T-cell (primary cell): Measurements from ENCODE around the gene KCNG2. TPM values are rescaled to one million over a fixed set of nuclear protein-coding genes. Genes with fewer than 3 reads are reported as not detected.
A peak's percentile ranks its signal among the peaks of the same experiment; 100 is the strongest.

Experiments
- ATAC-seq, 4 experiments: fragments of 200-7000 bp in 3 of 4; fragments of 150-1000 bp in 1 of 4; cut with Tn5 transposase; replicated peaks in 1 of 4; 1 replicate in 3 of 4; 2 replicates in 1 of 4; pipeline ENCODE4 v1.10.0; 2021; ENCODE audit warnings: moderate library complexity in 3 of 4, mild to moderate bottlenecking in 2 of 4, moderate number of reproducible peaks in 1 of 4
- CTCF ChIA-PET, 2 donors: fragments of 300-600 bp; sonication (Branson Sonifier 250); formaldehyde crosslinking; loops; one replicate each; lab custom pipeline; 2022; ENCODE audit warnings: antibody characterized with exemption in 2 of 2; lab: Charles Lee
- POLR2A ChIA-PET, 2 donors: fragments of 300-600 bp; sonication (Branson Sonifier 250); formaldehyde crosslinking; loops; one replicate each; lab custom pipeline; 2022; ENCODE audit warnings: antibody characterized with exemption in 2 of 2; lab: Charles Lee
- DNase-seq, 35 experiments: peaks; one replicate each; pipeline versions ENCODE4 v3.0.0 to v3.0.0-alpha.2; 2013 to 2023
- H3K27ac ChIP-seq: one replicate; pipeline ENCODE4 v1.5.1; 2013; ENCODE audit warnings: low read length
- H3K27me3 ChIP-seq, 2 experiments: replicated peaks in 1 of 2; 1 replicate in 1 of 2; 2 replicates in 1 of 2; pipeline versions ENCODE4 v1.6.1 to v1.7.0; 2013; ENCODE audit warnings: low read length in 1 of 2, mixed read lengths in 1 of 2; ENCODE audit not compliant: control insufficient read depth in 2 of 2, insufficient read depth in 2 of 2; ENCODE audit errors: extremely low read depth in 1 of 2
- H3K36me3 ChIP-seq, 2 donors: 1 replicate in 1 of 2; 2 replicates in 1 of 2; pipeline versions ENCODE4 v1.6.1 to v1.7.0; 2013; ENCODE audit warnings: low read length in 1 of 2; ENCODE audit not compliant: control insufficient read depth in 2 of 2, insufficient read depth in 1 of 2; ENCODE audit errors: extremely low read depth in 1 of 2
- H3K4me1 ChIP-seq, 2 experiments: 1 replicate in 1 of 2; 2 replicates in 1 of 2; pipeline versions ENCODE4 v1.6.1 to v1.7.0; 2013; ENCODE audit warnings: low read length in 2 of 2, mixed read lengths in 1 of 2; ENCODE audit not compliant: insufficient read depth in 2 of 2, control insufficient read depth in 1 of 2; ENCODE audit errors: extremely low read depth in 1 of 2
- H3K4me3 ChIP-seq, 2 donors: 1 replicate in 1 of 2; 2 replicates in 1 of 2; pipeline versions ENCODE4 v1.5.1 to v1.7.0; 2013; ENCODE audit warnings: mild to moderate bottlenecking in 2 of 2, low read length in 1 of 2, moderate library complexity in 1 of 2; ENCODE audit not compliant: control insufficient read depth in 1 of 2; ENCODE audit errors: extremely low read depth in 1 of 2
- H3K9me3 ChIP-seq: 2 replicates; pipeline ENCODE4 v1.7.0; 2013
- H3K27ac Mint-ChIP-seq, 2 donors: one replicate each; pipeline ENCODE4 v1.8.0; 2020 to 2021; ENCODE audit warnings: mild to moderate bottlenecking in 2 of 2, mixed read lengths in 2 of 2
- H3K27me3 Mint-ChIP-seq, 2 donors: one replicate each; pipeline ENCODE4 v1.8.0; 2021 to 2022; ENCODE audit warnings: mixed read lengths in 2 of 2
- H3K36me3 Mint-ChIP-seq: one replicate; pipeline ENCODE4 v1.8.0; 2021; ENCODE audit warnings: mixed read lengths
- H3K4me1 Mint-ChIP-seq, 3 donors: one replicate each; pipeline ENCODE4 v1.8.0; 2020 to 2022; ENCODE audit warnings: mixed read lengths in 3 of 3, mild to moderate bottlenecking in 1 of 3
- H3K4me3 Mint-ChIP-seq, 3 donors: one replicate each; pipeline ENCODE4 v1.8.0; 2020 to 2022; ENCODE audit warnings: mild to moderate bottlenecking in 3 of 3, mixed read lengths in 3 of 3, moderate library complexity in 3 of 3
- H3K9me3 Mint-ChIP-seq, 3 donors: one replicate each; pipeline ENCODE4 v1.8.0; 2020 to 2022; ENCODE audit warnings: mixed read lengths in 3 of 3
- WGBS: methylation state at CpG from one replicate; pipeline ENCODE4 v1.1.5; 2013; ENCODE audit warnings: missing lambda C conversion rate; ENCODE audit not compliant: insufficient coverage; 5-methylcytosine and 5-hydroxymethylcytosine counted together
- total RNA-seq, 35 experiments: library from RNA in 6 of 35; stranded (reverse) in 6 of 35; fragments of 120-200 nt in 1 of 35; gene quantifications; one replicate each; pipeline versions ENCODE4 v1.2.1 to v1.2.4 and lab custom pipeline; 2013 to 2026

Gene KCNG2
- total RNA-seq, 5 donors from 2014 or later (not counting 1 experiment from before 2014, with no cell fraction given), result not detected

GRCh38 chr18:79848579-79849327, 51.0 kb downstream of the KCNG2 start:
- Histone ChIP-seq H3K36me3 (no peaks in the 10 kb centered on the region), H3K9me3 (no peaks in the 10 kb centered on the region), H3K4me3 (no peak overlapping the region), H3K27ac (no peak overlapping the region), H3K27me3 (peaks cover 0 to 5% of the 10 kb centered on the region in 2 experiments), H3K4me1 (no peaks in the 10 kb centered on the region)
- Mint-ChIP-seq H3K4me3 (no peak overlapping the region), H3K4me1 (no peaks in the 10 kb centered on the region), H3K27me3 (peaks cover 0 to 8% of the 10 kb centered on the region in 2 donors), H3K9me3 (no peaks in the 10 kb centered on the region), H3K27ac (no peak overlapping the region), H3K36me3 (no peaks in the 10 kb centered on the region)
- DNase-seq, result no peak
- WGBS, result 92% methylated on average over 27 of the region's 45 CpGs
- no peak for ATAC-seq
- CTCF ChIA-PET, result no interaction called here
- POLR2A ChIA-PET, result no interaction called here

DNA sequence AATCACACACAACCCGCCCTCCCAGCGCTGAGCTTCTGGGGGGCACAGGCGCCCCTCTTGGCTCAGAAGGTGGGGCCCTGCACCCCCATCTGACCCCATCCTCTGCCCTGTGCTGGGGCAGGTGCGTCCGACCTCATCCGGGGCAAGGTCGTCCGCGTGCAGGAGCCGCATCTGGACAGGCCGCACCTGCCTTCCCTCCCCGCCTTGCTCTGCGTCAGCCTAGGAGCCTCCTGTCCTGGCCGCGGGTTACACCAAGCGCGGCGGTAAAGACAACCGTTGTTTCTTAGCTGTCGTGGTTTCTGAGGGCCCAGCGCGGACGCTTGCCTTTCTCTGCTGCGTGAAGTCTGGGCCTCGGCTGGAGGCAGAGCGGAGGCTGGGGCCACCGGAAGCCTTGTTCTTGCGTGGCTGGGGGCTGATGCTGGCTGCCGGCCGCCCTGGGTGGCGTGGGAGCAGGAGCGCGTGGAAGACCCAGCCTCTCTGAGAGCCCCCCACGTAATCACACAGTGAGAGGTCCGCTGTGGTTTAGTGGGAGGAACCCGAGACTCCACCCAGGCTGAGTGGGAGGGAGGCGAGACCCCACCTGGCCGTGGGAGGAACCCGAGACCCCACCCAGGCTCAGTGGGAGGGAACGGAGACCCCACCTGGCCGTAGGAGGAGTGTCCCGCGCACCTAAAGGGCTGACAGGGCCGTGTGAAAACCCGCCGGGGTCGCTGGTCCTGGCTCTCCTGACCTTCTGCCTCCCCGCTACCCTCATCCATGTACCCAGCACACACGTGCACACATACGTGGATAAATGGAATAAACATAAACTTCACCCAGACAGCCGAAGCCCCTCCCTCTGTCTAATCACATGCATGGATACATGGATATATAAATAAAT, 51.8 kb downstream of the KCNG2 start:
- Histone ChIP-seq H3K27me3 (peaks cover 0 to 8% of the 10 kb centered on the region in 2 experiments), H3K4me3 (no peak overlapping the region), H3K9me3 (no peaks in the 10 kb centered on the region), H3K36me3 (no peaks in the 10 kb centered on the region), H3K27ac (no peak overlapping the region), H3K4me1 (no peaks in the 10 kb centered on the region)
- ATAC-seq (no peak), DNase-seq (no peak)
- 92% methylated on average over 44 of the region's 51 CpGs for WGBS
- Mint-ChIP-seq H3K36me3 (no peaks in the 10 kb centered on the region), H3K4me3 (no peak overlapping the region), H3K4me1 (no peaks in the 10 kb centered on the region), H3K27ac (no peak overlapping the region), H3K9me3 (no peaks in the 10 kb centered on the region), H3K27me3 (peaks cover 0 to 8% of the 10 kb centered on the region in 2 donors)
- POLR2A ChIA-PET, result no interaction called here
- CTCF ChIA-PET, result no interaction called here

GRCh38 chr18:79850731-79851130, 53.0 kb downstream of the KCNG2 start:
- Mint-ChIP-seq H3K27me3 (peaks cover 6 to 10% of the 10 kb centered on the region in 2 donors), H3K4me1 (peaks cover 0 to 3% (median 0%) of the 10 kb centered on the region in 3 donors), H3K9me3 (no peaks in the 10 kb centered on the region), H3K36me3 (no peaks in the 10 kb centered on the region), H3K4me3 (no peak overlapping the region), H3K27ac (no peak overlapping the region)
- no peak for DNase-seq
- H3K27me3 ChIP-seq, result peaks cover 0 to 14% of the 10 kb centered on the region in 2 experiments
- H3K4me3 ChIP-seq, result no peak overlapping the region
- no peak for ATAC-seq
- ChIA-PET POLR2A (no interaction called here), CTCF (no interaction called here)
- no peaks in the 10 kb centered on the region for H3K4me1 ChIP-seq
- no peaks in the 10 kb centered on the region for H3K9me3 ChIP-seq
- H3K36me3 ChIP-seq, result no peaks in the 10 kb centered on the region
- WGBS, result 96% methylated on average over 12 of the region's 16 CpGs
- no peak overlapping the region for H3K27ac ChIP-seq

GRCh38 chr18:79851489-79851888, 53.8 kb downstream of the KCNG2 start:
- H3K9me3 Mint-ChIP-seq, result no peaks in the 10 kb centered on the region
- DNase-seq (no peak), ATAC-seq (no peak)
- Histone ChIP-seq H3K27ac (no peak overlapping the region), H3K27me3 (peaks cover 0 to 16% of the 10 kb centered on the region in 2 experiments), H3K4me3 (no peak overlapping the region), H3K36me3 (no peaks in the 10 kb centered on the region), H3K9me3 (no peaks in the 10 kb centered on the region), H3K4me1 (peaks cover 0 to 1% of the 10 kb centered on the region in 2 experiments)
- ChIA-PET POLR2A (no interaction called here), CTCF (no interaction called here)
- H3K36me3 Mint-ChIP-seq, result no peaks in the 10 kb centered on the region
- H3K4me3 Mint-ChIP-seq, result no peak overlapping the region
- H3K4me1 Mint-ChIP-seq, result peaks cover 0 to 3% (median 0%) of the 10 kb centered on the region in 3 donors
- no peak overlapping the region for H3K27ac Mint-ChIP-seq
- WGBS, result 90% methylated on average over 7 of the region's 7 CpGs
- H3K27me3 Mint-ChIP-seq, result peaks cover 8 to 10% of the 10 kb centered on the region in 2 donors

- WGBS, result 95% methylated on average over 22 of the region's 25 CpGs
- H3K36me3 Mint-ChIP-seq, result no peaks in the 10 kb centered on the region
- ATAC-seq (no peak), DNase-seq (no peak)
- ChIA-PET CTCF (no interaction called here), POLR2A (no interaction called here)
- H3K27me3 Mint-ChIP-seq, result peaks cover 9 to 10% of the 10 kb centered on the region in 2 donors
- Histone ChIP-seq H3K4me3 (no peak overlapping the region), H3K27ac (no peak overlapping the region), H3K27me3 (peaks cover 0 to 20% of the 10 kb centered on the region in 2 experiments), H3K36me3 (no peaks in the 10 kb centered on the region), H3K4me1 (peaks cover 0 to 5% of the 10 kb centered on the region in 2 experiments), H3K9me3 (no peaks in the 10 kb centered on the region)
- no peak overlapping the region for H3K4me3 Mint-ChIP-seq
- peaks cover 0 to 4% (median 0%) of the 10 kb centered on the region in 3 donors for H3K4me1 Mint-ChIP-seq
- no peak overlapping the region for H3K27ac Mint-ChIP-seq
- H3K9me3 Mint-ChIP-seq, result no peaks in the 10 kb centered on the region
Observed at GRCh38 chr18:79851950-79852349, 54.2 kb downstream of the KCNG2 start.

GRCh38 chr18:79852561-79853302, 55.0 kb downstream of the KCNG2 start:
- Mint-ChIP-seq H3K9me3 (no peaks in the 10 kb centered on the region), H3K36me3 (no peaks in the 10 kb centered on the region), H3K27me3 (peaks cover 10 to 14% of the 10 kb centered on the region in 2 donors), H3K4me1 (peaks cover 0 to 9% (median 6%) of the 10 kb centered on the region in 3 donors), H3K4me3 (peak overlapping the region in 1 of 3 donors; percentile 26), H3K27ac (no peak overlapping the region)
- 91% methylated on average over 33 of the region's 33 CpGs for WGBS
- Histone ChIP-seq H3K9me3 (no peaks in the 10 kb centered on the region), H3K27me3 (peaks cover 0 to 20% of the 10 kb centered on the region in 2 experiments), H3K27ac (no peak overlapping the region), H3K36me3 (no peaks in the 10 kb centered on the region), H3K4me3 (no peak overlapping the region), H3K4me1 (peaks cover 0 to 5% of the 10 kb centered on the region in 2 experiments)
- ChIA-PET CTCF (no interaction called here), POLR2A (no interaction called here)
- DNase-seq (peak in 2 of 35 experiments; percentile 2 to 14), ATAC-seq (no peak)
